RPMI7951 (cell line): ENCODE measurements around the gene CCDC196. TPM values are rescaled to one million over a fixed set of nuclear protein-coding genes. Genes with fewer than 3 reads are reported as not detected.
"Not testable (repeated sequence)": the region's sequence is repeated elsewhere in the genome, so short reads cannot be mapped to it uniquely, and the experiment has no call there.

ENCODE experiments used
- DNase-seq: peaks from one replicate; pipeline ENCODE4 v3.0.0-alpha.2; 2012; ENCODE audit warnings: low read depth
- total RNA-seq: library from RNA; depleted of rRNA; stranded (reverse); fragments of >200 nt; shearing (Covaris generic); gene quantifications from 2 replicates; pipeline ENCODE4 v1.2.3, GENCODE V29; 2014

CCDC196 gene
- total RNA-seq, 1 experiment from 2014 or later = not detected

DNA sequence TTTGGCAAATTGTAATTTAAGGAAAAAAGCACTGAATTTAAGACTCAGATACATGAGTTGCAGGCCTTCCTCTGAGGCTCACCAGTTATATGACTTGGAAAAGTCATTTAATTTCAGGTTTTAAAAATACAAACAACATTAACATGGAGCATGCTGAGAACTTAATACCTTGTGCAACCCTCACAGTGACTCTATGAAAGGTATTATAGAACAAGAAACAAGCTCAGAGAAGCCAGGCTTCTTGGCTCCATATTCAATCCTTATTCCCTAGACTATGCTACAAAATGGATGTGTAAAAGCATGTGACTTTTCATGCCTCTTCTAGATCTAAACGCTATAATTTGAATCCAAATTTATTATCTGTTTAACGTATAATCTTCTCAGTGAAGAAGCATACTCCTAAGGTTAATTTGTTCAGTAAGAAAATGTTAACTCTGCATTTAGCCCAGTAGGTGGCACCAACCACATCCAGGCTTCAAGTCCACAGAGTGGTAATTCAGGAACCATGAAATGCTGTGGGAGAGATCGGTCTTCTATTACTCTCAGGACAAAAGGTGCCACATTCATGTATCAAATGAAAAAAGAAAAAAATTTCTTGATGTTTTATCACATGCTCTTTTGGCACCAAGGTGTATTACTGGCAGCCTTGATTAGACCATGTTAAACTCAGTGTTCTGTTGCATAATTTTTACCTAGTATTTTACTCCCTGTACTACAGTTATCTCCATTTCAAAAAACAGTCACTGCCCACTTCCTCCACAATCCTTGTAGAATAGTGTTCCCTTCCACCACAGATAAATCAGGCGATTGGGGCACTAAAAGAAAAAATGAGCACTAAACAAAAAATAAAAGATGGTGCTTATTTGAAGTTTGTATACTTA, 9.3 kb downstream of the CCDC196 start:
- peak; percentile 61 for DNase-seq

- no peak for DNase-seq
Observed at GRCh38 chr14:66496188-66496807, 10.1 kb downstream of the CCDC196 start.

GRCh38 chr14:66496911-66497310, 10.7 kb downstream of the CCDC196 start:
- no peak for DNase-seq

- no peak for DNase-seq
Observed at GRCh38 chr14:66498311-66498710, 12.1 kb downstream of the CCDC196 start.

- DNase-seq = no peak
Observed at GRCh38 chr14:66501592-66501991, 15.4 kb downstream of the CCDC196 start.

DNA sequence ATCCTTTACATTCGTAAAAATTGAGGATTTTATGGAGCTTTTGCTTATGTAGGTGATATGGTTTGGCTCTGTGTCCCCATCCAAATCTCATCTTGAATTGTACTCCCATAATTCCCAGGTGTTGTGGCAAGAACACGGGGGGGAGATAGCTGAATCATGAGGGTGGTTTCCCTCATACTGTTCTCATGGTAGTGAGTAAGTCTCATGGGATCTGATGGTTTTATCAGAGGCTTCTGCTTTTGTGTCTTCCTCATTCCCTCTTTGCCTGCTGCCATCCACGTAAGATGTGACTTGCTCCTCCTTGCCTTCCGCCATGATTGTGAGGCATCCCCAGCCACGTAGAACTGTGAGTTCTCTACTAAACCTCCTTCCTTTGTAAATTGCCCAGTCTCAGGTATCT, 16.7 kb downstream of the CCDC196 start:
- DNase-seq = not testable (repeated sequence)

DNA sequence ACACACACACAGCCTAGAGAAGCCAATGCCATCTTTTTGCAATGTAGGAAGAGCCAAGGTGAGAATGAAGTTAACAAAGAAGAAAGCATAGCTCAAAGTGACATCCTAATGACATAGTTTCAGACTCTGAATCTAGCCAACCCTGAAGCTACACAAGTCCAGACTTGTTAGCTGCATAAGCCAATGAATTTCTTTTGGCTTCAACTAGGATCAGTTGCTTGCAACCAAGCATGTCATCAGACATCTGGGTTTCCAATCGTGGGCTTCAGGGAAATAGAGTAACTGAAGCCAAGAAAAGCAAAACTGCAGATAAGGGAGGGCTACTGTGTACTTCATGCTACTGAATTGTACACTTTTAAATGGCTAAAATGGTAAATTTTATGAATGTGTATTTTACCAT, 17.4 kb downstream of the CCDC196 start:
- DNase-seq = no peak

DNA sequence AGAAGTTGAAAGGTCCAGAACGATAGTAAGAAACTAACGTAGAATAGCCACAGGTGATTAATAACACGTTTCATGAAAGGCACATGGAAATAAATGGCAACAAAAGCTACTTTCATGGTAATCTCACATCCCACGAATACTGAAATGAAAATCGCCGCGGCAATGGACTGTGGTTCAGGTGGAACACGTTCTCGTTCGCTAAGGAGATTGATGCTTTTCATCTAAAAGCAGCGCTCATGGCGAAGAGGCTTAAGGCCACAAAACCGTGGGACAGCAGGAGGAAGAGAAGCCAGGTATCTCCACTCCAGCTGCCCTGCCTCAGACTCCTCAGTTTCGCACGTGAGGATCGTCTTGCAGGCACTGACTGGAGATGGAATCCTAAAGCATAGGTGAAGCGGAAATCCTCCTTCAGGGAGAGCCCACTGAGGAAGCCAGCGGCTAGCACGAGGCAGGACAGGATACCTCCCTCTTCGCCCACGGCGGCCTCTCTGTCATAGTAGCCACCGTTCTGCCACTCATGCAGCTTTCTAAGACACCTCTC, 21.1 kb downstream of the CCDC196 start:
- no peak for DNase-seq

GRCh38 chr14:66507722-66508546, 21.8 kb downstream of the CCDC196 start, which contains the start of gene GPHN:
GPHN (plus strand) TSS chr14:66508147.
- DNase-seq = peak; percentile 97

GRCh38 chr14:66508547-66508845, 22.3 kb downstream of the CCDC196 start:
- DNase-seq = no peak

DNA sequence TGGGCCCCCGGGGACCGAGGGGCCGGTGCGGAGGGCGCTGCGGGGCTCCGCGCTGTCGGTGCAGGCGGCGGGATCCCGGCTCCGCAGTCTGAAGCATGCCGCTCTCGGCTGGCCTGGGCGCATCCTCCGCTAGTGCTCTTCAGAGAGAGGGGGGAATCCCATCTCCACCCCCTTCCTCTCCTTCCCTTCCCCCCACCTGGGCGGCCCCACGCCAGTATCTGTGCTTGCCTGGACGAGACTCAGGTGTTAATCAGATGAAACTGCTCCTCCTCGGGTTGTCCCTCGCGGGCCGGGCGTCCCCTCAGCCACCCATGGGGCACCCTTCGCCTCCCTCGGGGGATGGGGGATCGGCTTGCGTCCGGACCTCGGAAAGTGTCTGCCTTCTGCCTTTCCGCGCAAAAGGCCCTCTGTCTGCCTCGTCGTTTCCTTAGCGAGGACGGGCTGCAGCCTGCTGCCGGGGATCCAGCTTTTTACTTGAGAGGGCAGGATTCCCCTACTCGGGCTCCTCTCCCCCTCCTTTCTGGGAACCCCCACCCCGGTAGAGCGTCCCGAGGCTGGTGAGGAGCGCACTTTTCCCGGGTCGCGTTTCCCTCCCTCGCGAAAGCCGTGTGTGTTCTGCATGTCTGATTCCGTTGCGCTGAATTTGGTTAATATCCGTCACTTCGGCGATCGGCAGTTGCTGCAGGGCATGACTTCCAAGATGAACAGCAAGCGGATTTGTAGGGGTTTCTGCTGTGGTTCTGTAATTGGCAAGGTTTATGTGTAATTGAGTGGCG, 22.9 kb downstream of the CCDC196 start:
- DNase-seq = peak; percentile 35

DNA sequence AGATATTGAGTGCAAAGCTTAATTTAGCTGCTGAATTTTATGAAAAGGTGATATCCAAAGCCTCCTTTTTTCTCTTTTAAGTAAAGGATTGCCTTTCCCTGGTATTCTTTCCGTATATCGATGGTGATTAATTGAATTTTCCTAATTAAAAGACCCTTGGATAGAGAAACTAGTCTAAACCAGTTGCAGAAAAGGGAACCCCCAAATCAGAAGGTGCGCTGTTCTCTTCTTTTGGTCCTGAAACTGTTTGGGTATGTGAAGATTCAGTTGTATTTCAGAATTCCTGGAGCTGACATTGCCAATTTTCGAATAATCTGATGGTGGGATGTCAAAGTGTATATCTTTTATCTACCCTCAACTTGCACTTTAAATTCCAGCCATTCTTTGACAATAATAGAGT, 23.7 kb downstream of the CCDC196 start:
- no peak for DNase-seq

DNA sequence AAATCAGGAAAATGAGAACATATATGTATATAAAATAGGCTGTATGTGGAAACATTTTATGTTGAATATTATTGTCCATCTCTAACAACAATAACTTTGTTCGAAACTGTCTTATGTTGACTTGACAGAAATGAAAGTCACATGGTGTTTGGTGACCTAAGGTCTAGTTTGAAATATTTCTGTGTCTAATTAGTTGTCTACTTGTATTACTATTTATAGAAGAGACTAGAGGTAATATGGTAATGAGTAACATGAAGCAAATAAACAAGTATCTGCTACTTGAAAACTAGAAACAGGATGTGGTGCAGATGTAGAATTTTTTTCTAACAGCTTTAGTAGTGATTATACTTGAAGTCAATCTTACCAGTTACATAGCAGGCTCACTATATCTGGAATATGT, 25.7 kb downstream of the CCDC196 start:
- DNase-seq = no peak

DNA sequence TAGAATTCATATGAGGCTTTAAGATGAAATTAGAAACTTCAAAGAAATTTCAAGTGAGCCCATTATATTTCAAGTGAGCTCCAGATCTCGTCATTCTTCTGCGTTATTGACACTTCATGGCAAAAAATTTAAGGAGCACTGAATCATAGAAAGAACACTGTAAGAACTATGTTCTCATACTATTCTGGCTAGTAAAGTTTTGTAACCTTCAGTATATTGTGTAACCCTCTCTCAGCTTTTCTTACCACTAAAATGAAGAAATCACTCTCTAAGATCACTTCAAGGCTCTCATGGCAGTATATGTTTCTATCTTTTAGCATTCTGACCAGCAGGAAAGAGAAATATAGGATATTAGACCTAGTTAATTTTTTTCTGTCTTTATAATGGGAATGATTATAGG, 28.0 kb downstream of the CCDC196 start:
- DNase-seq = no peak

DNA sequence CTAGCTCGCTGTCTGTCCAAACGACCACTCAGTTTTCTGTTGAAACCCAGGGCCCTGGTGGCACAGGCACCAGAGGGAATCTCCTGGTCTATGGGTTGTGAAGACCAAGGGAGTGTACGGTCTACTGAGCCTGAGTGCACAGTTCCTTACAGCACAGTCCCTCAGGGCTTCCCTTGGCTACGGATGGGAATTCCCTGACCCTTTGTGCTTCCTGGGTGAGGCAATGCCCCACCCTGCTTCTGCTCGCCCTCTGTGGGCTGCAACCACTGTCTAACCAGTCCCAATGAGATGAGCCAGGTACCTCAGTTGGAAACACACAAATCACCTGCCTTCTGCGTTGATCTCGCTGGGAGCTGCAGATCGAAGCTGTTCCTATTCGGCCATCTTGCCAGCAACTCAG, 44.4 kb downstream of the CCDC196 start:
- no peak for DNase-seq

- no peak for DNase-seq
Observed at GRCh38 chr14:66539034-66539433, 52.9 kb downstream of the CCDC196 start.

DNA sequence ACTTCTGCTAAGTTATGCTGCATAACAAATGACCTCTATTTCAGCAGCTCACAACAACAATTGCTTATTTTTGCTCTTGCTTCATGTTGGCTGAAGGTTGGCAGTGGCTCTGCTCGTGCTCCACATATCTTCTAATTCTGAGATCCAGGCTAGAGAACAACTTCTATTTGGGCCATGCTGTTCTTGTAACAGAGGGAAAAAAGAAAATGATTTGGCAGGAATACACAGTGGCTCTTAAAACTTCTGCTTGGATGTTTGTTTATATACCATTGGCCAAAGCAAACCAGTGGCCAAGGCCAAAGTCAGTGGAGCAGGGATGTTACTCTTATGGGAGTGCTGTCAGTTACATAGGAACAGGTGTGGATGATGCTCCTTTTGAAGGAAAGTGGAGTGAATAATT, 53.9 kb downstream of the CCDC196 start:
- DNase-seq = no peak

DNA sequence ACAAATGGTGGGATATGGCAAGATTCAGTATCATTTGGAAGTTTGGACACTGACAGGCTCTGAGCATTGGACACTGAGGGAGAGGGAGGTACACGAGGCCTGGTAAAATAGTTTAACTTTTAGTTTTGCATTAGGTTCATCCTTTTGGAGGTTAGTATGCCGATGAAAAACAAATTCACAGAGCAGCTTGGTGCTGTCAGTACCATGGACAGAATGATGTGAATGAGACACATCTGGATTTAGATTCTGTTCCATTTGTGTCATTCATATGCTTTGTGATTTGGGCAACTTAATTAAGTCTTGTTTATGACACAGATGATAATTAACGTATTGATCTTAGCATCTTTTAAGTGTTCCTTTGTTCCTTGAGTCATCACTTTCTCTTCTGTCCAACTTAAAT, 55.5 kb downstream of the CCDC196 start:
- no peak for DNase-seq

- no peak for DNase-seq
Observed at GRCh38 chr14:66543996-66544395, 57.8 kb downstream of the CCDC196 start.

- not testable (repeated sequence) for DNase-seq
Observed at GRCh38 chr14:66545191-66545590, 59.0 kb downstream of the CCDC196 start.

- not testable (repeated sequence) for DNase-seq
Observed at GRCh38 chr14:66545751-66546150, 59.6 kb downstream of the CCDC196 start.
